Astrocyte (in vitro differentiated cells and primary cell): ENCODE data around the gene IL4I1. TPM values are rescaled to one million over a fixed set of nuclear protein-coding genes. Genes with fewer than 3 reads are reported as not detected.

Experiments used
- DNase-seq: peaks from one replicate; pipeline ENCODE4 v3.0.0-alpha.2; 2010; ENCODE audit warnings: low read depth
- FAIRE-seq: peaks from 2 replicates; lab custom pipeline; 2011; peaks lifted over from hg19 to GRCh38; lab: Jason Lieb, UNC
- H2AFZ ChIP-seq: 2 replicates; pipeline ENCODE4 v1.6.0; 2012; ENCODE audit warnings: low read depth, low read length, inconsistent platforms
- H3K27ac ChIP-seq: 2 replicates; pipeline ENCODE4 v1.5.1; 2011; ENCODE audit warnings: low read depth, low read length, inconsistent platforms
- H3K27me3 ChIP-seq: 2 replicates; pipeline ENCODE4 v1.6.0; 2011; ENCODE audit warnings: low read length, inconsistent platforms; ENCODE audit not compliant: insufficient read depth
- H3K36me3 ChIP-seq: 2 replicates; pipeline ENCODE4 v1.5.1; 2011; ENCODE audit warnings: low read length, inconsistent platforms; ENCODE audit not compliant: insufficient read depth
- H3K4me1 ChIP-seq: 2 replicates; pipeline ENCODE4 v1.5.1; 2011; ENCODE audit warnings: low read length, inconsistent platforms; ENCODE audit not compliant: insufficient read depth
- H3K4me2 ChIP-seq: 2 replicates; pipeline ENCODE4 v1.6.0; 2012; ENCODE audit warnings: low read length, inconsistent platforms
- H3K4me3 ChIP-seq: 2 replicates; pipeline ENCODE4 v1.5.1; 2011; ENCODE audit warnings: low read depth, mild to moderate bottlenecking, low read length, inconsistent platforms; ENCODE audit not compliant: insufficient read depth
- H3K79me2 ChIP-seq: 2 replicates; pipeline ENCODE4 v1.6.0; 2012; ENCODE audit warnings: mild to moderate bottlenecking, low read length, inconsistent platforms; ENCODE audit not compliant: insufficient read depth
- H3K9ac ChIP-seq: 2 replicates; pipeline ENCODE4 v1.6.0; 2012; ENCODE audit warnings: mild to moderate bottlenecking, low read length, inconsistent platforms
- H3K9me3 ChIP-seq: 2 replicates; pipeline ENCODE4 v1.5.1; 2012; ENCODE audit warnings: low read depth, mild to moderate bottlenecking, low read length, inconsistent platforms; ENCODE audit not compliant: insufficient read depth
- H4K20me1 ChIP-seq: 2 replicates; pipeline ENCODE4 v1.6.0; 2012; ENCODE audit warnings: low read length, inconsistent platforms; ENCODE audit not compliant: insufficient read depth
- H3K27ac Mint-ChIP-seq: one replicate; pipeline ENCODE4 v1.8.0; 2021; ENCODE audit warnings: mild to moderate bottlenecking, mixed read lengths; ENCODE audit not compliant: unreplicated experiment
- H3K27me3 Mint-ChIP-seq: one replicate; pipeline ENCODE4 v1.8.0; 2021; ENCODE audit warnings: low read depth, mixed read lengths; ENCODE audit not compliant: unreplicated experiment
- H3K36me3 Mint-ChIP-seq: one replicate; pipeline ENCODE4 v1.8.0; 2021; ENCODE audit warnings: low read depth, mixed read lengths; ENCODE audit not compliant: unreplicated experiment
- H3K4me1 Mint-ChIP-seq: one replicate; pipeline ENCODE4 v1.8.0; 2021; ENCODE audit warnings: low read depth, mixed read lengths; ENCODE audit not compliant: unreplicated experiment
- H3K4me3 Mint-ChIP-seq: one replicate; pipeline ENCODE4 v1.8.0; 2021; ENCODE audit warnings: mild to moderate bottlenecking, moderate library complexity, mixed read lengths; ENCODE audit not compliant: unreplicated experiment
- H3K9me3 Mint-ChIP-seq: one replicate; pipeline ENCODE4 v1.8.0; 2021; ENCODE audit warnings: mild to moderate bottlenecking, mixed read lengths; ENCODE audit not compliant: unreplicated experiment
- CTCF ChIP-seq: IDR thresholded peaks from 2 replicates; pipeline ENCODE4 v1.5.1; 2011; ENCODE audit warnings: low read depth, mild to moderate bottlenecking, inconsistent platforms, low read length, moderate library complexity; ENCODE audit not compliant: insufficient read depth
- EZH2 ChIP-seq: IDR thresholded peaks from 2 replicates; pipeline ENCODE4 v1.6.1; 2012; ENCODE audit warnings: mild to moderate bottlenecking, low read length, inconsistent platforms; ENCODE audit not compliant: insufficient read depth
- total RNA-seq: library from RNA; stranded (reverse); gene quantifications from 2 replicates; pipeline ENCODE4 v1.2.1, GENCODE V29; 2021

IL4I1 gene
- total RNA-seq, 1 donor from 2014 or later, result 0.27 TPM

- Histone ChIP-seq H3K27ac (no peak overlapping the region), H3K9me3 (peaks cover 6% of the 10 kb centered on the region), H3K36me3 (peaks cover 9% of the 10 kb centered on the region), H3K4me3 (no peak overlapping the region), H3K9ac (no peak overlapping the region), H3K4me1 (peaks cover 7% of the 10 kb centered on the region), H3K79me2 (peaks cover 13% of the 10 kb centered on the region), H2AFZ (no peak overlapping the region), H4K20me1 (peaks cover 5% of the 10 kb centered on the region), H3K27me3 (no peaks in the 10 kb centered on the region), H3K4me2 (no peak overlapping the region)
- FAIRE-seq, result no peak
- Mint-ChIP-seq H3K9me3 (no peaks in the 10 kb centered on the region), H3K4me1 (no peaks in the 10 kb centered on the region), H3K27ac (no peak overlapping the region), H3K27me3 (no peaks in the 10 kb centered on the region), H3K4me3 (no peak overlapping the region), H3K36me3 (peaks cover 24% of the 10 kb centered on the region)
- no peak for DNase-seq
- TF ChIP-seq CTCF (no peak), EZH2 (no peak)
These were observed 14.0 kb downstream of the IL4I1 start for GRCh38 chr19:49882643-49883042.

- Histone ChIP-seq H3K4me1 (peaks cover 7% of the 10 kb centered on the region), H3K27me3 (no peaks in the 10 kb centered on the region), H3K27ac (no peak overlapping the region), H3K4me3 (no peak overlapping the region), H3K9ac (no peak overlapping the region), H3K4me2 (no peak overlapping the region), H4K20me1 (peaks cover 5% of the 10 kb centered on the region), H3K36me3 (peaks cover 9% of the 10 kb centered on the region), H3K79me2 (peaks cover 13% of the 10 kb centered on the region), H2AFZ (no peak overlapping the region), H3K9me3 (peaks cover 6% of the 10 kb centered on the region)
- H3K27ac Mint-ChIP-seq, result no peak overlapping the region
- H3K4me3 Mint-ChIP-seq, result no peak overlapping the region
- no peak for FAIRE-seq
- H3K4me1 Mint-ChIP-seq, result no peaks in the 10 kb centered on the region
- peaks cover 24% of the 10 kb centered on the region for H3K36me3 Mint-ChIP-seq
- H3K27me3 Mint-ChIP-seq, result no peaks in the 10 kb centered on the region
- H3K9me3 Mint-ChIP-seq, result no peaks in the 10 kb centered on the region
- no peak for DNase-seq
- TF ChIP-seq CTCF (no peak), EZH2 (no peak)
These were observed 14.9 kb downstream of the IL4I1 start for GRCh38 chr19:49881672-49882394.

- Histone ChIP-seq H3K4me2 (no peak overlapping the region), H3K9ac (no peak overlapping the region), H3K27ac (no peak overlapping the region), H3K4me3 (no peak overlapping the region), H2AFZ (no peak overlapping the region), H3K79me2 (peaks cover 15% of the 10 kb centered on the region), H3K36me3 (peaks cover 9% of the 10 kb centered on the region), H3K9me3 (peaks cover 6% of the 10 kb centered on the region), H4K20me1 (peaks cover 5% of the 10 kb centered on the region), H3K27me3 (no peaks in the 10 kb centered on the region), H3K4me1 (peaks cover 7% of the 10 kb centered on the region)
- Mint-ChIP-seq H3K4me1 (no peaks in the 10 kb centered on the region), H3K27ac (no peak overlapping the region), H3K27me3 (no peaks in the 10 kb centered on the region), H3K9me3 (no peaks in the 10 kb centered on the region), H3K4me3 (no peak overlapping the region), H3K36me3 (peaks cover 24% of the 10 kb centered on the region)
- no peak for FAIRE-seq
- DNase-seq, result no peak
- no peak for TF ChIP-seq CTCF
- no peak for TF ChIP-seq EZH2
These were observed 15.5 kb downstream of the IL4I1 start for GRCh38 chr19:49881186-49881585.
